Adrenal gland (tissue), 5 donors: Measurements from ENCODE around the gene MGAT5B.

Experiments used
- POLR2A ChIP-seq, 2 donors: fragments of 450-650 bp; IDR thresholded peaks; one replicate each; pipeline ENCODE4 v1.6.1; 2017; ENCODE audit warnings: antibody characterized with exemption in 2 of 2, mild to moderate bottlenecking in 2 of 2, moderate library complexity in 1 of 2
- TF ChIP-seq, protein P1 (sequence below), 6 experiments: fragments of 450-650 bp in 4 of 6; fragments of 200-600 bp in 2 of 6; sonication (generic) in 1 of 6; IDR thresholded peaks; 1 replicate in 5 of 6; 2 replicates in 1 of 6; pipeline versions ENCODE4 v1.5.1 to v1.8.0; 2016 to 2021; ENCODE audit warnings: antibody characterized with exemption in 6 of 6, mild to moderate bottlenecking in 2 of 6, moderate library complexity in 1 of 6
- donor health status: DM: no; HTN: no; CAD: no.

- TF ChIP-seq POLR2A (IDR thresholded peaks at IDR 0.05), result no peak
- TF ChIP-seq, protein P1, sequence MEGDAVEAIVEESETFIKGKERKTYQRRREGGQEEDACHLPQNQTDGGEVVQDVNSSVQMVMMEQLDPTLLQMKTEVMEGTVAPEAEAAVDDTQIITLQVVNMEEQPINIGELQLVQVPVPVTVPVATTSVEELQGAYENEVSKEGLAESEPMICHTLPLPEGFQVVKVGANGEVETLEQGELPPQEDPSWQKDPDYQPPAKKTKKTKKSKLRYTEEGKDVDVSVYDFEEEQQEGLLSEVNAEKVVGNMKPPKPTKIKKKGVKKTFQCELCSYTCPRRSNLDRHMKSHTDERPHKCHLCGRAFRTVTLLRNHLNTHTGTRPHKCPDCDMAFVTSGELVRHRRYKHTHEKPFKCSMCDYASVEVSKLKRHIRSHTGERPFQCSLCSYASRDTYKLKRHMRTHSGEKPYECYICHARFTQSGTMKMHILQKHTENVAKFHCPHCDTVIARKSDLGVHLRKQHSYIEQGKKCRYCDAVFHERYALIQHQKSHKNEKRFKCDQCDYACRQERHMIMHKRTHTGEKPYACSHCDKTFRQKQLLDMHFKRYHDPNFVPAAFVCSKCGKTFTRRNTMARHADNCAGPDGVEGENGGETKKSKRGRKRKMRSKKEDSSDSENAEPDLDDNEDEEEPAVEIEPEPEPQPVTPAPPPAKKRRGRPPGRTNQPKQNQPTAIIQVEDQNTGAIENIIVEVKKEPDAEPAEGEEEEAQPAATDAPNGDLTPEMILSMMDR (IDR thresholded peaks at IDR 0.05), result no peak
Observed at GRCh38 chr17:76997981-76998531, 129.9 kb downstream of the MGAT5B start.
